GM23338 (cell line): ENCODE results near the gene FUT6. TPM values are rescaled to one million over a fixed set of nuclear protein-coding genes. Genes with fewer than 3 reads are reported as not detected.

Source experiments
- ATAC-seq: fragments of 200-7000 bp; cut with Tn5 transposase; 3 replicates; pipeline ENCODE4 v1.9.1; 2020
- DNase-seq: peaks from one replicate; pipeline ENCODE4 v3.0.0-alpha.2; 2015; ENCODE audit warnings: low spot score
- H2AFZ ChIP-seq: fragments of 200-600 bp; sonication (generic); 2 replicates; pipeline ENCODE4 v1.8.0; 2016; ENCODE audit warnings: antibody characterized with exemption, mild to moderate bottlenecking, moderate library complexity
- H3F3A ChIP-seq: fragments of 200-600 bp; sonication (generic); replicated peaks from 2 replicates; pipeline ENCODE4 v1.8.0; 2017; ENCODE audit warnings: antibody characterized with exemption, mixed run types, low read depth
- H3K27ac ChIP-seq: fragments of 200-600 bp; sonication (generic); 2 replicates; pipeline ENCODE4 v1.6.1; 2016; ENCODE audit warnings: low read depth
- H3K27me3 ChIP-seq: fragments of 200-600 bp; sonication (generic); 2 replicates; pipeline ENCODE4 v1.8.0; 2016; ENCODE audit warnings: mild to moderate bottlenecking, mixed run types, moderate library complexity; ENCODE audit not compliant: insufficient read depth
- H3K36me3 ChIP-seq: fragments of 200-600 bp; sonication (generic); 2 replicates; pipeline ENCODE4 v1.8.0; 2016; ENCODE audit warnings: mild to moderate bottlenecking; ENCODE audit not compliant: insufficient read depth
- H3K4me1 ChIP-seq: fragments of 200-600 bp; sonication (generic); 2 replicates; pipeline ENCODE4 v1.8.0; 2016; ENCODE audit warnings: mild to moderate bottlenecking, moderate library complexity; ENCODE audit not compliant: insufficient read depth
- H3K4me2 ChIP-seq: fragments of 200-600 bp; sonication (generic); 2 replicates; pipeline ENCODE4 v1.7.1; 2017; ENCODE audit warnings: mixed run types
- H3K4me3 ChIP-seq: fragments of 200-600 bp; sonication (generic); 2 replicates; pipeline ENCODE4 v1.6.1; 2016; ENCODE audit warnings: mixed run types
- H3K79me2 ChIP-seq: fragments of 200-600 bp; sonication (generic); replicated peaks from 2 replicates; pipeline ENCODE4 v1.8.0; 2017; ENCODE audit warnings: mild to moderate bottlenecking; ENCODE audit not compliant: insufficient read depth
- H3K9me2 ChIP-seq: fragments of 200-600 bp; sonication (generic); 2 replicates; pipeline ENCODE4 v1.8.0; 2017; ENCODE audit not compliant: insufficient read depth
- H4K20me1 ChIP-seq: fragments of 200-600 bp; sonication (generic); replicated peaks from 2 replicates; pipeline ENCODE4 v1.8.0; 2017; ENCODE audit warnings: mild to moderate bottlenecking; ENCODE audit not compliant: insufficient read depth
- H3K27ac Mint-ChIP-seq: 2 replicates; pipeline ENCODE4 v1.8.0; 2020; ENCODE audit warnings: inconsistent platforms, mild to moderate bottlenecking, moderate library complexity, mixed read lengths
- H3K27me3 Mint-ChIP-seq: 3 replicates; pipeline ENCODE4 v1.8.0; 2022; ENCODE audit warnings: low read depth, mild to moderate bottlenecking, moderate library complexity, mixed read lengths, inconsistent platforms; ENCODE audit not compliant: insufficient read depth, poor library complexity
- H3K36me3 Mint-ChIP-seq: 3 replicates; pipeline ENCODE4 v1.8.0; 2021; ENCODE audit warnings: low read depth, mild to moderate bottlenecking, inconsistent platforms, moderate library complexity, mixed read lengths
- H3K4me1 Mint-ChIP-seq: 3 replicates; pipeline ENCODE4 v1.8.0; 2020; ENCODE audit warnings: mild to moderate bottlenecking, inconsistent platforms, mixed read lengths
- H3K4me3 Mint-ChIP-seq: 3 replicates; pipeline ENCODE4 v1.8.0; 2021; ENCODE audit warnings: moderate library complexity, mild to moderate bottlenecking, inconsistent platforms, mixed read lengths
- H3K9me3 Mint-ChIP-seq: 3 replicates; pipeline ENCODE4 v1.8.0; 2020; ENCODE audit warnings: moderate library complexity, mild to moderate bottlenecking, inconsistent platforms, mixed read lengths
- CREB1 ChIP-seq: fragments of 250-450 bp; sonication (Bioruptor Pico); IDR thresholded peaks from 2 replicates; pipeline ENCODE4 v1.5.0; 2020; ENCODE audit warnings: low read depth, mild to moderate bottlenecking, moderate library complexity
- ETS1 ChIP-seq: IDR thresholded peaks from 2 replicates; pipeline ENCODE4 v1.6.1; 2016; ENCODE audit warnings: antibody characterized with exemption
- EZH2 ChIP-seq: fragments of 200-600 bp; sonication (generic); IDR thresholded peaks from one replicate; pipeline ENCODE4 v1.8.0; 2017; ENCODE audit warnings: antibody characterized with exemption, mild to moderate bottlenecking, low read depth; ENCODE audit not compliant: unreplicated experiment
- EZH2phosphoT487 ChIP-seq: fragments of 200-600 bp; sonication (generic); IDR thresholded peaks from one replicate; pipeline ENCODE4 v1.8.1; 2018; ENCODE audit warnings: antibody characterized with exemption; ENCODE audit not compliant: unreplicated experiment
- NANOG ChIP-seq: IDR thresholded peaks from 2 replicates; pipeline ENCODE4 v1.6.1; 2016; ENCODE audit warnings: antibody characterized with exemption, borderline replicate concordance
- POLR2AphosphoS5 ChIP-seq: IDR thresholded peaks from 2 replicates; pipeline ENCODE4 v1.6.1; 2016; ENCODE audit warnings: antibody characterized with exemption, low read depth
- REST ChIP-seq: IDR thresholded peaks from one replicate; pipeline ENCODE4 v1.6.1; 2018; ENCODE audit warnings: antibody characterized with exemption; ENCODE audit not compliant: unreplicated experiment
- ZNF114 ChIP-seq: fragments of 250-450 bp; sonication (Bioruptor Pico); IDR thresholded peaks from 2 replicates; pipeline ENCODE4 v1.5.0; 2020; ENCODE audit warnings: mild to moderate bottlenecking, moderate library complexity
- ZNF331 ChIP-seq: fragments of 250-450 bp; sonication (Bioruptor Pico); IDR thresholded peaks from 2 replicates; pipeline ENCODE4 v1.5.0; 2020; ENCODE audit warnings: low read depth, mild to moderate bottlenecking, moderate library complexity
- polyA plus RNA-seq: library from polyadenylated mRNA; unstranded; fragments of >200 nt; fragmentation: Nextera tagmentation; extraction: Ambion mirVana; gene quantifications from 2 replicates; pipeline ENCODE4 v1.2.1, GENCODE V29; 2016
- total RNA-seq: library from RNA; depleted of rRNA; stranded (reverse); fragments of >200 nt; shearing (Covaris generic); gene quantifications from 2 replicates; pipeline ENCODE4 v1.2.3, GENCODE V29; 2014
- TF ChIP-seq, protein P1 (sequence below), 2 experiments: fragments of 200-600 bp in 1 of 2; sonication (generic) in 1 of 2; conservative IDR thresholded peaks; 2 replicates each; pipeline versions ENCODE4 v1.5.1 to v1.6.1; 2016 to 2017; ENCODE audit warnings: antibody characterized with exemption in 2 of 2, low read depth in 2 of 2, mild to moderate bottlenecking in 2 of 2, moderate library complexity in 1 of 2

Gene FUT6
- total and polyA plus RNA-seq, 2 experiments from 2014 or later = not detected

DNA sequence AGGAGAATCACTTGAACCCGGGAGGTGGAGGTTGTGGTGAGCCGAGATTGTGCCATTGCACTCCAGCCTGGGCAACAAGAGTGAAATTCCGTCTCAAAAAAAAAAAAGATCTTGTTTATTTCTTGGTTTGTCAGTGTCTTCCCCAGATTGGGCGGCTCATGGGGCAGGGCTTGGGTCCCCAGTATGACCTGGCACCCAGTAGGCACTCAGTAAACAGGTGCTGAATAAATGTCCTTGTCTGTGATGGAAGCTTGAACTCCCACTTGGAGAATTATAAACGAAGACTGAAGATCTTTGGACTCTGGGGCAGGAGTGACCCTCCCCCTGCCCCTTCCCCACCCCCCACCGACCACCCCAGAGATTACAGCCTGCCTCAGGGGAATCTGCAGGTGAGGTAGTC is 40.7 kb upstream of the FUT6 start (continued):
- no peak for TF ChIP-seq POLR2AphosphoS5
- TF ChIP-seq, protein P1, sequence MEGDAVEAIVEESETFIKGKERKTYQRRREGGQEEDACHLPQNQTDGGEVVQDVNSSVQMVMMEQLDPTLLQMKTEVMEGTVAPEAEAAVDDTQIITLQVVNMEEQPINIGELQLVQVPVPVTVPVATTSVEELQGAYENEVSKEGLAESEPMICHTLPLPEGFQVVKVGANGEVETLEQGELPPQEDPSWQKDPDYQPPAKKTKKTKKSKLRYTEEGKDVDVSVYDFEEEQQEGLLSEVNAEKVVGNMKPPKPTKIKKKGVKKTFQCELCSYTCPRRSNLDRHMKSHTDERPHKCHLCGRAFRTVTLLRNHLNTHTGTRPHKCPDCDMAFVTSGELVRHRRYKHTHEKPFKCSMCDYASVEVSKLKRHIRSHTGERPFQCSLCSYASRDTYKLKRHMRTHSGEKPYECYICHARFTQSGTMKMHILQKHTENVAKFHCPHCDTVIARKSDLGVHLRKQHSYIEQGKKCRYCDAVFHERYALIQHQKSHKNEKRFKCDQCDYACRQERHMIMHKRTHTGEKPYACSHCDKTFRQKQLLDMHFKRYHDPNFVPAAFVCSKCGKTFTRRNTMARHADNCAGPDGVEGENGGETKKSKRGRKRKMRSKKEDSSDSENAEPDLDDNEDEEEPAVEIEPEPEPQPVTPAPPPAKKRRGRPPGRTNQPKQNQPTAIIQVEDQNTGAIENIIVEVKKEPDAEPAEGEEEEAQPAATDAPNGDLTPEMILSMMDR (conservative IDR thresholded peaks at IDR 0.05; ENCODE audit: low read depth in 2 of 2) = no peak
- no peak for TF ChIP-seq REST
- no peak for TF ChIP-seq ETS1
- TF ChIP-seq EZH2phosphoT487 = no peak
- TF ChIP-seq CREB1 (CRISPR knock-in tag) = no peak
- TF ChIP-seq ZNF114 (CRISPR knock-in tag) = no peak

GRCh38 chr19:5877882-5878281 is 38.4 kb upstream of the FUT6 start:
- peaks cover 14% of the 10 kb centered on the region; the same call in 1 of the 2 replicates for H3K4me1 ChIP-seq
- H3K4me2 ChIP-seq = no peak overlapping the region
- no peaks in the 10 kb centered on the region for H3K36me3 ChIP-seq
- no peak overlapping the region for H3K4me3 ChIP-seq
- Mint-ChIP-seq H3K4me1 (peaks cover 14% of the 10 kb centered on the region), H3K27ac (no peak overlapping the region), H3K4me3 (no peak overlapping the region), H3K36me3 (no peaks in the 10 kb centered on the region), H3K27me3 (peaks cover 5% of the 10 kb centered on the region), H3K9me3 (no peaks in the 10 kb centered on the region; the same call in 2 of the 3 replicates)
- no peaks in the 10 kb centered on the region for H3F3A ChIP-seq
- DNase-seq (no peak), ATAC-seq (no peak)
- no peaks in the 10 kb centered on the region for H3K9me2 ChIP-seq
- H4K20me1 ChIP-seq = no peaks in the 10 kb centered on the region
- H3K27ac ChIP-seq = no peak overlapping the region
- H3K27me3 ChIP-seq = no peaks in the 10 kb centered on the region
- no peaks in the 10 kb centered on the region for H3K79me2 ChIP-seq
- no peak overlapping the region for H2AFZ ChIP-seq
- TF ChIP-seq POLR2AphosphoS5 = no peak
- no peak for TF ChIP-seq NANOG
- no peak for TF ChIP-seq EZH2
- no peak for TF ChIP-seq ZNF114 (CRISPR knock-in tag)
- no peak for TF ChIP-seq EZH2phosphoT487
- TF ChIP-seq ZNF331 (CRISPR knock-in tag) = no peak
- no peak for TF ChIP-seq REST
